Stimulated activated CD4-positive, alpha-beta T cell treated with anti-CD3 and anti-CD28 coated beads, Interleukin-4, amount 100 ng/mL, for 24 hours (primary cell): Measurements from ENCODE around the gene PNPLA7.
"Not testable (repeated sequence)": the region's sequence is repeated elsewhere in the genome, so short reads cannot be mapped to it uniquely, and the experiment has no call there.

ENCODE experiments used
- DNase-seq: peaks from one replicate; pipeline ENCODE4 v3.0.0-alpha.2; 2020

Gene PNPLA7

DNA sequence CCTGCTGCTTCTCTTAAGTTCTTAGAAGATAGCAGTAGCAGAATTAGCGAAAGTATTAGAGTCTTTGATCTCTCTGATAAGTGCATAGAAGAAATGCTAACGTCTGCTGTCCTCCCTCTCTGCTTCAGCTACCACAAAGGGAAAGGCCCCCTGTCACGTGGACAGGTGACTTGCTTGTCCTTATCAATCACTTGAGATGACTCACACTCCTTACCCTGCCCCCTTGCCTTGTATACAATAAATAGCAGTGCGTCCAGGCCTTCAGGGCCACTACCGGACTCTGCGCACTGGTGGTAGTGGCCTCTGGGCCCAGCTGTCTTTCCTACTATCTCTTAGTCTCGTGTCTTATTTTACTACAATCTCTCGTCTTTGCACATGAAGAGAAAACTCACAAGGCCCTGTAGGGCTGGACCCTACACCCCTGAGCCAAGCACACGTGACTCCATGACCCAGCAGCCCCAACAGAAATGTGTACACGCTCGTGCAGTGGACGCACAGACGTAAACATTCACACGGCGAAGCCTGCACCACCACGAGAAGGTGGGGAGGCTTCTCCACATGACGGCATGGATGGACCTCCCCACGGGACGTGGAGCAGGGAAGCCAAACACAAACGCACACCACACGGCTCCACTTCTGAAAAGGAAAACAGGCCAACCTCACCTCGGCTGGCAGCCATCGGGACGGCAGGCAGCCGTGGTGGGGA lies 38.3 kb downstream of the PNPLA7 start:
- no peak for DNase-seq

DNA sequence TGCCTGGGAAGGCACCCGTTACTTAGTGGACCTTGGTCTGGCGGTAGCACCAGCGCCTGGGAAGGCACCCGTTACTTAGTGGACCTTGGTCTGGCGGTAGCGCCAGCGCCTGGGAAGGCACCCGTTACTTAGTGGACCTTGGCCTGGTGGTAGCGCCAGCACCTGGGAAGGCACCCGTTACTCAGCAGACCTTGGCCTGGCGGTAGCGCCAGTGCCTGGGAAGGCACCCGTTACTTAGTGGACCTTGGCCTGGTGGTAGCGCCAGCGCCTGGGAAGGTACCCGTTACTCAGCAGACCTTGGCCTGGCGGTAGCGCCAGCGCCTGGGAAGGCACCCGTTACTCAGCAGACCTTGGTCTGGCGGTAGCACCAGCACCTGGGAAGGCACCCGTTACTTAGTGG lies 39.1 kb downstream of the PNPLA7 start:
- DNase-seq: not testable (repeated sequence)

DNA sequence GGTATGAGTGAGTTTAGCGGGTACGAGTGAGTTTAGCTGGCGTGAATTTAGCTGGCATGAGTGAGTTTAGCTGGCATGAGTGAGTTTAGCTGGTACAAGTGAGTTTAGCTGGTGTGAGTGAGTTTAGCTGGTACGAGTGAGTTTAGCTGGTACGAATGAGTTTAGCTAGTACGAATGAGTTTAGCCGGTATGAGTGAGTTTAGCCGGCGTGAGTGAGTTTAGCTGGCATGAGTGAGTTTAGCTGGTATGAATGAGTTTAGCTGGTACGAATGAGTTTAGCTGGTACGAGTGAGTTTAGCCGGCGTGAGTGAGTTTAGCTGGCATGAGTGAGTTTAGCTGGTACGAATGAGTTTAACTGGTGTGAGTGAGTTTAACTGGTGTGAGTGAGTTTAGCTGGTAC lies 41.0 kb downstream of the PNPLA7 start:
- no peak for DNase-seq

DNA sequence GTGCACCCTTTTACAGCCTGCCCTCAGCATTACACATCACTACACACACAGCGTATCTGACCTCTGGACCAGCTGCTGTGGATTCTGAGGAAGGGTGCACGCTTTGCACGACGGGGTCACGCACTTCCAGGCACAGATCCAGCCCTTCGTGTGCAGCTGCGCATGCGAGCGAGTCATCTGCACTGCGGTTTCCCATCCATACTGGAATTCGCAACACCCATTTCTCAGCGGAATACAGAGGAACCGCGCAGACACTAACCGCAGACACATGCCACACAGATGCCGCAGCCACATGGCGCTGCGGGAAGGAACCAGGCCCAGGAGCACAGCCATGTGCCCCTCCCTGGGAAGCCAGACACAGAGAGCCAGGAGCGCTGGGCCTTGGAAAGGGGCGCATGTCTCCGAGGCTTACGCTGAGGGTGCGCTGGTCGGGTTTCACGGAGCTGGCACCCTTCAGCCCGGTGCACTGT lies 43.5 kb downstream of the PNPLA7 start:
- no peak for DNase-seq

DNA sequence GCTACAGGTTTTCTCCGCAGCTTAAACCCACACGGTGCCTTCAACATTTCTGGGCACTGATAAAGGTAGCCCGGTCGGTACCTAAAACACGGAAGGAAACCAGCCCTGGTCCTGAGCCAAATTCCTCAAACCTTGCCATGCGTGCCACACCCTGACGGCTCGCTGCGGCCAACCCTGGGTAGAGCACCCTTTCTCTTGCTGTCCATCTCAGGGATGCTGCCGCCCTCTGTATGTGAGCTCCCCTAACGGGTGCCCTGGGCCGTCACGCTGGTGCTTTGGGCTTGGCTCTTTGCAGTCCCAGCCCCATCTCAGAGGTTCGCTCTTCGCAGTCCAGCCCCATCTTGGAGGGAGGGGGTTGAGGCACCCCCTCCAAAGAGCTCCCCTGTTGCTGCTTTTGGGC lies 43.9 kb downstream of the PNPLA7 start:
- no peak for DNase-seq

DNA sequence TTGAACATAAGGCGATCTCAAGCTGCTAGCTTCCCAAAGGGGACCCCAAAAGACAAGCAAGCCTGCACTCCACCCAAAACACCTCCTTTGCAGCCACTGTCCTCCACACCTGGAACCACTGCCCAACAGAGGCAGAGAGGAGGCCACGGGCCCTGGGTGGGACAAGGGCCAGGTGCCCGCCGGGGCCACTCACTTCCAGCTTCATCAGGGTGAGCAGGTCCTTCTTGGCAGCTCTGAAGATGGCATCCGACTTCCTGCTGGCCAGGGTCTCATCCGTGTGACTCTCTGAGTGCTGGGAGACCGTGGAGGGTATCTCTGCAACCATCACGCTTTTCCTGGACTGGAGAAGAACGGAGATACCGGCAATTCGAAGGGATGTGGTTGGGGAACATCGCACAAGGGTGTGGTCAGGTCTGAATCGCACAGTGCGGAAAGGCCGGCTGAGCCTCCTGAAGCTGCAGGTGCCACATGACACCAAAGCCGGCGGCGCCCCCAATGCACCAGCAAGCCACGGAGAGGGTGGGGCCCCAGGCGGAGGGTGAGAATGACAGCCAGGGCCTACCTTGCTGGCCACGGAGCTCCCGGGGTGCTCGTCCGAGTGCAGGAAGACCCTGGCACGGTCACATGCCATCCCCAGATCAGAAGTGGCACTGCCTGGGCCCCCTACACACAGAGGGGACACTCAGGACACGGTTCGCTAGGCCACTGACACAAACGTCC lies 44.6 kb downstream of the PNPLA7 start:
- DNase-seq: no peak

DNA sequence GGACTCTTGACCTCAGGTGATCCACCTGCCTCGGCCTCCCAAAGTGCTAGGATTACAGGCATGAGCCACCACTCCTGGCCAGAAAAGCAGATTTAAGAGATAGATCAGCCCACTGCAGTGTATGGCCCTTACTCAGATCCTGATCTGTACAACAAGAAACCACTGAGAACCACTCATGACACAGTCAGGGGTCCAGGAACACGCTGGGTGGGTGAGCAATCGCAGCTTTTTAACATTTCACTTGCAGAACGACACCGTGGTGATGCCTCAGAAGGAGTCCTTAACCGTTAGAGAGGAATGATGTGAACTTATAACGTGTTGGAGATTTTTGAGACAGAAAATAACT lies 45.8 kb downstream of the PNPLA7 start:
- no peak for DNase-seq

DNA sequence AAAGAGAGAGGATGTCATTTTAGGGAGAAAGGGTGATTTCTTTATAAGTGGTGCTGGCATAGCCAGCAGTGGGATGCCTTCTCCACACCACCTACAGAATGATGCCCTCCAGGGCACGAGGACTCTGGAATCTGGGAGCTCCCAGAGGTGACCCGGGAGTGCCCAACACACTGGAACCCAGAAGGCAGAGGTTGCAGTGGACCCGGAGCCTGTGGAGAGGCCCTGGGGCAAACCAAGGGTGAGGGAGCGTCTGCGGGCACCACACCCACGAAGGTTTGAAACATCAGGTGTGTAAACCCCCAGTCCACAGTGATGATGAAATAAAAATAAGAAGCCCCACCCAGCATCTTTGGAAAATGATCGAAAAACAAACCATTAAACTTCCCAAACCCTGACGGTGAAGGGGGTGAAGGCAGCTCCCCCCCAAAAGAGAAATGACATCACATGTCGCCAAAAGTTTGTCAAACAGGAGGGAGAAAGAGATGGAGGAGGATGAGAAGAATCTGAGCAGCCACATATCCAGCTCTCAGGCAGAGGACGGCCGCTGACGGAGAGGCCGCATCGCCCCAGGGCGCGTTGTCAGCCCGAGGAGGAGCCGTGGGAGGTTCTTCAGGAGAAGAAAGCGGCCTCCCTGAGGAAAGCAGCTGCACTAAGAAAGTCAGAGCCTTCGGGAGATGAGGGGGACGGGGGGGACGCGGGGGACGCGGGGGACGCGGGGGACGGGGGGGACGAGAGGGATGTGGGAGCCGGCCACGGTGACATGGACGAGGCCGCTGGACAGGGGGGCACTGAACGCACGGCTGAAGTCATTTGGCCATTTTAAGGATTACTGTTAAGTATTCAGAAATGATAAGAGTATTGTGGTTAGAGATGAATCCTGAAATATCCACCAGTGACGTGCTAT lies 47.9 kb downstream of the PNPLA7 start:
- DNase-seq: no peak

DNA sequence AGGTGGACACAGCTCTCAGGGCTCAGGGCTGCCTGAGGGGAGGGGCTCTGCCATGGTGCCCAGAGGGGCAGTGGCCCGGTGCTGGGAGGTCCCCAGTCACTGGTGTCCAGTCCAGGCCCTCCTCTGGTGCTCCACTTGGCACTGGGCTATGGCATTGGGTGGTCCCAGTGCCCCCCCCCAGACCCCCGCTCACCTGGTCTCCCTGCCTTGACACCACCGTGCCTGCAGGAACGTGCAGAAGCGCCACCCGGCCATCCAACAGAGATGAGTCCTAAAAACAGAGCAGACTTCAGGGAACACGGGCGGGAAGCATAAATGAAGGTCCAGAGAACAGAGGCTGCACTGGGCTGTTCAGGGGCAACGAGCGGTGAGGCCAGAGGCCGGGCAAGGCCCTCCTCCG lies 48.7 kb downstream of the PNPLA7 start:
- DNase-seq: no peak

DNA sequence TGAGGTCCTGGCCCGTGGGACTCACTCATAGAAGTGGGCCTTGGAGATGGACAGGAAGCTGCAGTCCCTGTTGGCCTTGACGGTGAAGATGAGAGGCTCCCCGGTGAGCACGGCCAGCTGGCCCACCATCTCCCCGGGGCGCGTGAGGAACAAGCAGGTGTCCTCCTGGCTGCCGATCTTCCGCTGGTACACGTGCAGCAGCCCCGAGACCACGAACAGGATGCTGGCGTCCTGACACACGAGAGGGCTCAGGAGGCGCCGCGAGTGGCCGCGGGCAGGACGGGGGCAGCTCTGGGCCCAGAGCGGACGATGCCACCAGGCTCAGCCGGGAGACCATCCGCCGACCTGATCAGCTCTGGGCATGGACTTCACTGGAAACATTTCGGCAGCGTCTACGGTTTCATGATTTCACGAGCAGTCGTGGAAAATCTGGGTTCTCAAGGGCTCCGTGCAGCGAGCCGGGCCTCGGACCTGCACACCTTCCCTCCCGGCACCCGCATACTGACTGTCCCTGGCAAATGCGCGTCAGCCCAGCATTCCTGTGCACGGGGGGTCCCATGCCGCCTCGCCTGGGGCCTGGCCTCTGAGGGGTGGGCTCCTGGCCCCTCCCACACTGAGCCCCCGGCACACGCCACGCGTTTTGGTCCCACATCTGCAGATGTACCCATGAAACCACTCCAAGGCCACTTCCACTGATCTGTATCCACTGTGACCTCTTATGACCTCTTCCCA lies 49.4 kb downstream of the PNPLA7 start:
- DNase-seq: no peak

DNA sequence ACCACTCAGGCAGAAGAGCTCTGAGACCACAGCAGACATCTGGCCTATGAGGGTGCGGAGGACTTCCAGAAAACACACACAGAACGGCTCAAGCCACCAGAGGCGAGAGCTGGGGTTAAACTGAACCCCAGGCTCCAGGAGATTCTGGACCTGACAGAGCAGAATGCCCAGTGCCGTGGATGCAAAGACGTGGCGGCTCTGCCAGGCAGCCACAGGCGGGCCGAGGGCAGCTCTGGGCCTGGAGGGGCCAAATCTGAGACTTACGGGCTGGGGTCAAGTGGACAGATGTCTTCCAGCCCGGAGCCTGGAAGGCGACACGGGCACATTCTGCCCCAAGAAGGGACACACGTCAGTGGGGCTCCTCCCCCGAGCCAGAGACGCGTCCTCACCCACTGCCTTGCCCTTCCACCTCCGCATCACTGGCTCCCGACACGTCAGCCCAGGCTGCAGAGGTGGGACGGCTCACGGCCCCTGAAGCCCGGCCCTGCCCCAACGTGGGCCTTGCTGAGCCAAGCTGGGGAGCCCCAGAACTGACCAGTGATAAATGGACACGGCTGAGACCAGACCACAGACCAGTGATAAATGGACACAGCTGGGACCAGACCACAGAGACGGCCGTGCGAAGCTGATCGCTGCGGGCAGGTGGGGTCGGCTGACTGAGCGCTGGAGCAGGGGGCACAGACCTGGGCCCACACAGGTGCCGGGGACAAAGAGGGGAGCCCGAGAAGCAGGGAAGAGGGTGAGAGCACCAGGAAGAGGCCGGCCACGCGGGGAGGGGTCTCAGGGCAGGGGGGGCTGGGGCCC lies 50.1 kb downstream of the PNPLA7 start:
- no peak for DNase-seq

DNA sequence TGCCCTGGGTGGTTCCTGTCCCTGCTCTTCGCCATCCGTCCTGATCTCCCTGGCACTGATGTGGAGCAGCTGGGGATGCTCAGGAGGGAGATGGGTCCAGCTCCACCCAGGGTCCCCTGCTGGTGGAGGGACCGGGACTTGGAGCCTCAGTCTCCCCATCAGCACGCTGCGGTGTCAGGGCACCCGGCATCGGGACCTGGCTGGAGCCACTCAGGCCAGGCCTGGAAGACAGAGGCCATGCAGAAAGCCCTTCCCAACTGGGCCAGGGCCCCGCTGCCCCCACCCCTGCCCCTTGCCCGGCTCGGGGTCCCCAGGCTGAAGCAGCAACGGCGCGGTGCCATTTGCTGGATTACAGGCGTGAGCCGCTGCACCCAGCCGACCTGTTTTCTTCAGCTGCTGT lies 50.8 kb downstream of the PNPLA7 start:
- no peak for DNase-seq

DNA sequence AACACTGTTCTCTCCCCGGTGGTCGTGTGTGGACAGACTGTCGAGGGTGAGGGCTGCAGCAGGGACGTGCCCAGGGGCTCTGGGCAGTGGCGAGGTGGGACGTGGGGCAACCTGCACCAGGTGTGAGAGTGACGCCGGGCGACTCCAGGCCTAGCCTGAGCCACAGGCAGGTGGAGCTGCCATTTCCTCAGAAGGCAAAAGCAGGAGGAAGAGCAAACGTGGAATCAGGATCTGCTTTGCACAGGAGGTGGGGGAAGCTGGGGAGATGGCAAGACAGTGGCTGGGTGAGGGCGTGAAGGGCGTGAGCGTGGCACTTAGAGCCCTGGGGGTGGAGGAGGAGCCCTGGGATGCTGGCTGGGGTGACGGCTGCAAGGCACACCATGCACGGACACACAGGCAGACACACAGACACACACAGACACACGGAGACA lies 51.5 kb downstream of the PNPLA7 start:
- no peak for DNase-seq

DNA sequence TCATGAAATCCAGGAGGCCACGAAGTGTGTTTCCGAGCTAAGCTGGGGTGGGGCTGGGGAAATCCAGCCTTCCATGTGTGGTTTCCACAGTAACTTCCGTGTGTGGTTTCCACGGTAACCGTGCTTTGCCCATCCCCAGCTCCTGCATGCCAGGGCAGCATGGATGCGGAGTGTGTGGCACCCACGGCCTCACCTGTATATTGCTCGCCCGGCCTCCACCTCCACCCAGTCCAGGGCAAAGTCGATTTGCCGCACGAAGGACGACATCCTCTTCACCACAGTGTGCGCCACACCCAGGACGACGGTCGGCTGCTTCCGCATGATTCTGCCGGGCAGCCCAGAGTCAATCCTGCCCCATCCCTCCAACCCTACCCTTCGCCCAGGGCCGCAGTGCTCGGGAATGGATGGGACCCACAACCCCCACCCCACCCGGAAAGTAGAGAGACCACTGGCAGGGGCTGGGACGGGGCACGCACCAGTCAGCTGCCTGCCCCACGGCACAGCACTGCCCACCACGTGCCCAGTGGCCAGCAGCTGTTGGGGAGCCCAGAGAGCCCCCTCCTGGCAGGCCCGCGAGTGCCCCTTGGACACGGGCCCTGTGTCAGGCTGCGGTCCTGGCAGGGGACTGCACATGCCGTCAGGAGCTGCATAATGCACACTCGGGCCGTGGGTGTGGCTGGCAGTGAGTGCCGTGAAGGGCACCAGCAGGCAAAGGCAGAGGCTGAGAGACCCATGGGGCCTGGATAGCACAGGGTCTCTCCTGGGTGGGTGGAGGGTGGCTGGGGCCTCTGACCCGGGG lies 52.1 kb downstream of the PNPLA7 start:
- no peak for DNase-seq

DNA sequence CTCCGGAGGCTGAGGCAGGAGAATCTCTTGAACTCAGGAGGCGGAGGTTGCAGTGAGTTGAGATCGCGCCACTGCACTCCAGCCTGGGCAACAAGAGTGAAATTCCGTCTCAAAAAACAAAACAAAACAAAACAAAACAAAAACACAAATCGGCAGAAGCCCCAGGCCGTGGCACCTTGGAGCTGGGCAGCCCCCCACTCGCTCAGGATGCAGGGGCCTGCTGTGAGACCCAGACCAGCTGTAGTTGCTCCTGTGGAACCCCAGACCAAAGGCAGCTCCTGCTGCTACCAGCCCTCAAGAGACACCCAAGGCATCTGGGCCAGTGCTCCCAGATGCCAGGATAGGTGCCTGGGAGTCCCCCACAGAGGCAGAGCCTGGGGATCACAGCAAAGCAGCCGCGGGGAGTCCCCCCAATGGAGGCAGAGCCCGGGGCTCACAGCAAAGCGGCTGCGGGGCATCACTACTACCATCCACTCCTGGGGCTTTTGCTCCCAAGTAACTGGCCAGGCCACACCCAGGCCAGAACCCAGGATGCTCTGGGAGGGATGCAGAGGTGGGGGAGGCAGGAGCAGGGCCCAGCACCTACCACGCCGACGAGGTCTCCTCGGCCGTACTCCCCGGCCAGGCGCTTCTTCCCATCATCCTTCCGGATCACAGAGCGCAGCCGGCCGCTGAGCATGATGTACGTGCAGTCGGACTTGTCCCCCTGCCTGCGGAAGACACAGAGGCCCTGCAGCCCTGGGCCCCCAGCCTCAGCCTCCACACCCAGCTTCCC lies 53.4 kb downstream of the PNPLA7 start:
- DNase-seq: no peak

DNA sequence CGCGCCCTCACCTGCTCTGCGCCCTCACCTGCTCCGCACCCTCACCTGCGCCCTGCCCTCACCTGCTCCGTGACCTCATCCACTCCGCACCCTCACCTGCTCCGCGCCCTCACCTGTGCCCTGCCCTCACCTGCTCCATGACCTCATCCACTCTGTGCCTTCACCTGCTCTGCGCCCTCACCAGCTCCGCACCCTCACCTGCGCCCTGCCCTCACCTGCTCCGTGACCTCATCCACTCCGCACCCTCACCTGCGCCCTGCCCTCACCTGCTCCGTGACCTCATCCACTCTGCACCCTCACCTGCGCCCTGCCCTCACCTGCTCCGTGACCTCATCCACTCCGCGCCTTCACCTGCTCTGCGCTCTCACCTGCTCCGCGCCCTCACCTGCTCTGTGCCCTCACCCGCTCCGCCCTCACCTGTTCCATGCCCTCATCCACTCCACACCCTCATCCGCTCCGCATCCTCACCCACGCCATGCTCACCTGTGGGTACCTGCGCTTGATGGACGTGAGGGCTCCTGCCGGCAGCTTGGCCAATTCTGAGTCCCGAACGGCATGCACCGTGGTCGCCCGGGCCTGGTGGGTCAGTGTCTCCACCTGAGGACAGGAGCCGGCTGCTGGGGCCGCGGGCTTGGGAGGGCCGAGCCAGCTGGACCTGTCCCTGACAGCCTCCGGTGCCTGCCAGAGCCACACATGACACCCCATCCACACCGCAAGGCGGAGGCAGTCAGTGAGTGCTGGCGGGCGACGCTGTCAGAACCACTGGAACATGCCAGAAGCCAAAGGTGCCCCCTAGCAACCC lies 55.5 kb downstream of the PNPLA7 start:
- DNase-seq: no peak

DNA sequence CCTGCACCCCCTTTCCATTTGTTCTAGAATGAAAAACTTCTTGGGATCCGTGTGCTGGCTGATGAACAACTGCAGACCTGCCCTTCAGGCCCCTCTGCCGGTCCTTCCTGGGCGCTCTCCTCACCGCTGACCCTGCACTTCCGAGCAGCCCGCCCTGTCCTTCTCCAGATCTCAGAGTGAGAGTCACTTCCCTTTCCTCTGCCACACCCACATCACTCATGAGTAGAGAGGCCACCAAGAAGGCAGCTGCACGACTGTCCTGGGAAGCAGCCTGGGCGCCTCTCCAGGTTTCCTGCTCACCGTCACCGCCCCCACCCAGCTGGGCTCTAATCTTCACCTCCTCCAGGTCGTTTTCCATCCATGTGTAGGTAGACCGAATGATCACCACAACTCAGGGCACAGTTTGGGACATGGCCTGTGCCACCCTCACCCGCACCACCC lies 56.1 kb downstream of the PNPLA7 start:
- no peak for DNase-seq

DNA sequence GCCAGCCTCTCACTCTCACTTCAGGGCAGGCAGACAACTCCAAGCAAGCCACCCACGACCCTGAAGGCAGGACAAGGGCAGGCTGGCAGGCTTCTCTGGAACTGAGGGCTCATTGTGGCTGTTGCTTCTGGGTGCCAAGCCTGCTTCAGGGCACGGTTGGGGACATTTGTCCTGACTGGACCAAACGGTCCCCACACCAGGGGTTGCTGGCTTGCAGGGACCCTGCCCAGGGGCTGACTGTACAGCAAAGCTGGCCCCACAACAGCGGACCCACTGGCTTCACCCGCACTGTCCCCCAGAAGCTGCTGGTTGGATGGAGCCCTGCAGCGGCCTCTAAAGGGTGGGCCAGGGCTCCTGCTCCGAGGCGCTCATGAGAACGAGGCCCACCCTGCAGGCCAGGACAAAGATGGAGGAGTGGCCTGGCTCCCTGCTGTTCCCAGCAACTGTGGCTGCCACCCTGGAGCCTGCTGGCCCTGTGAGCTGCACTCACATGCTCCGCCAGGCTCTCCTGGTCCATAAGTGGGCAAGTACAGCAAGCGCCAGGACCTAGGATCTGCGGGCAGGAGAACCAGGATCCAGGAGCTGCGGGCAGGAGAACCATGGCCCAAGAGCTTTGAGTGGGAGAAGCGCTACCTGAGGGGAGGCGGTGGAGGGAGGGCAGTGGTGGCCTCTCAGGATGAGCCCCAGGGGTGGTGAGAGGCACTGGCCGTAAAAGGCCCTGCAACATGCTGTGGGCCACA lies 56.7 kb downstream of the PNPLA7 start:
- no peak for DNase-seq
